Epithelial cell of esophagus (primary cell): ENCODE data around the gene SERPINA4.
"Not testable (repeated sequence)": the region's sequence is repeated elsewhere in the genome, so short reads cannot be mapped to it uniquely, and the experiment has no call there.

Experiments
- DNase-seq: peaks from one replicate; pipeline ENCODE4 v3.0.0; 2010; ENCODE audit warnings: low read depth
- H3K4me3 ChIP-seq: 2 replicates; pipeline ENCODE4 v1.5.1; 2011; ENCODE audit warnings: mild to moderate bottlenecking, low read length, control low read depth
- TF ChIP-seq, protein P1 (sequence below): IDR thresholded peaks from 2 replicates; pipeline ENCODE4 v1.5.1; 2011; ENCODE audit warnings: low read depth, mild to moderate bottlenecking, low read length, control low read depth, inconsistent platforms; ENCODE audit not compliant: insufficient read depth; ENCODE audit errors: missing control alignments

SERPINA4 gene

GRCh38 chr14:94573475-94574277 is 12.4 kb downstream of the SERPINA4 start:
- DNase-seq, result no peak
- H3K4me3 ChIP-seq, result no peak overlapping the region
- TF ChIP-seq, protein P1, sequence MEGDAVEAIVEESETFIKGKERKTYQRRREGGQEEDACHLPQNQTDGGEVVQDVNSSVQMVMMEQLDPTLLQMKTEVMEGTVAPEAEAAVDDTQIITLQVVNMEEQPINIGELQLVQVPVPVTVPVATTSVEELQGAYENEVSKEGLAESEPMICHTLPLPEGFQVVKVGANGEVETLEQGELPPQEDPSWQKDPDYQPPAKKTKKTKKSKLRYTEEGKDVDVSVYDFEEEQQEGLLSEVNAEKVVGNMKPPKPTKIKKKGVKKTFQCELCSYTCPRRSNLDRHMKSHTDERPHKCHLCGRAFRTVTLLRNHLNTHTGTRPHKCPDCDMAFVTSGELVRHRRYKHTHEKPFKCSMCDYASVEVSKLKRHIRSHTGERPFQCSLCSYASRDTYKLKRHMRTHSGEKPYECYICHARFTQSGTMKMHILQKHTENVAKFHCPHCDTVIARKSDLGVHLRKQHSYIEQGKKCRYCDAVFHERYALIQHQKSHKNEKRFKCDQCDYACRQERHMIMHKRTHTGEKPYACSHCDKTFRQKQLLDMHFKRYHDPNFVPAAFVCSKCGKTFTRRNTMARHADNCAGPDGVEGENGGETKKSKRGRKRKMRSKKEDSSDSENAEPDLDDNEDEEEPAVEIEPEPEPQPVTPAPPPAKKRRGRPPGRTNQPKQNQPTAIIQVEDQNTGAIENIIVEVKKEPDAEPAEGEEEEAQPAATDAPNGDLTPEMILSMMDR, result no peak

GRCh38 chr14:94574336-94574735 is 13.1 kb downstream of the SERPINA4 start:
- no peak overlapping the region for H3K4me3 ChIP-seq
- TF ChIP-seq, protein P1, result no peak
- no peak for DNase-seq

- DNase-seq, result no peak
- H3K4me3 ChIP-seq, result no peak overlapping the region
- TF ChIP-seq, protein P1, result no peak
These were observed 14.7 kb downstream of the SERPINA4 start for GRCh38 chr14:94575730-94576585.

DNA sequence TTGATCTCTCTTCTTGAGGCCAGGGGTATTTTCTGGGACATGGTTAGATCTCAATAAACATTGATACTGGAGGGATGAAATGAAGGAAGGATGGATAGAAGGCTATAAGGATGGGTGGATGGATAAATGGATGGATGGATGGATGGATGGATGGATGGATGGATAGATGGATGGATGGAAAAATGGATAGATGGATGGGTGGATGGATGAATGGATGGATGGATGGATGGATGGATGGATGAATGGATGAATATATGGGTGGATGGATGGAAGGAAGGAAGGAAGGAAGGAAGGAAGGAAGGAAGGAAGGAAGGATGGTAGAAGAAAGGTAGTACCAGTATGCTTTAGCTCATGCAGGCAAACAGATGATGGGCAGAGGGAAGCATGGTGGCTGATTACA is 16.2 kb downstream of the SERPINA4 start:
- H3K4me3 ChIP-seq, DNase-seq: not testable (repeated sequence)

- no peak overlapping the region for H3K4me3 ChIP-seq
- no peak for DNase-seq
- TF ChIP-seq, protein P1, result no peak
These were observed 17.5 kb downstream of the SERPINA4 start for GRCh38 chr14:94578712-94579111.

GRCh38 chr14:94581127-94581999 is 20.1 kb downstream of the SERPINA4 start, which contains the start of gene SERPINA5:
Gene SERPINA5 (plus strand): TSS chr14:94581426. CDS start chr14:94587363, 5,937 bp downstream.
- no peak within 1 kb of the TSS for H3K4me3 ChIP-seq
- DNase-seq, result no peak
- TF ChIP-seq, protein P1, result no peak
